GM23338 (cell line): Measurements from ENCODE around the gene DIDO1.

Source experiments
- CREB1 ChIP-seq: fragments of 250-450 bp; sonication (Bioruptor Pico); IDR thresholded peaks from 2 replicates; pipeline ENCODE4 v1.5.0; 2020; ENCODE audit warnings: low read depth, mild to moderate bottlenecking, moderate library complexity
- EZH2 ChIP-seq: fragments of 200-600 bp; sonication (generic); IDR thresholded peaks from one replicate; pipeline ENCODE4 v1.8.0; 2017; ENCODE audit warnings: antibody characterized with exemption, mild to moderate bottlenecking, low read depth; ENCODE audit not compliant: unreplicated experiment
- EZH2phosphoT487 ChIP-seq: fragments of 200-600 bp; sonication (generic); IDR thresholded peaks from one replicate; pipeline ENCODE4 v1.8.1; 2018; ENCODE audit warnings: antibody characterized with exemption; ENCODE audit not compliant: unreplicated experiment
- NANOG ChIP-seq: IDR thresholded peaks from 2 replicates; pipeline ENCODE4 v1.6.1; 2016; ENCODE audit warnings: antibody characterized with exemption, borderline replicate concordance
- REST ChIP-seq: IDR thresholded peaks from one replicate; pipeline ENCODE4 v1.6.1; 2018; ENCODE audit warnings: antibody characterized with exemption; ENCODE audit not compliant: unreplicated experiment
- ZNF331 ChIP-seq: fragments of 250-450 bp; sonication (Bioruptor Pico); IDR thresholded peaks from 2 replicates; pipeline ENCODE4 v1.5.0; 2020; ENCODE audit warnings: low read depth, mild to moderate bottlenecking, moderate library complexity
- TF ChIP-seq, protein P1 (sequence below), 2 experiments: fragments of 200-600 bp in 1 of 2; sonication (generic) in 1 of 2; conservative IDR thresholded peaks; 2 replicates each; pipeline versions ENCODE4 v1.5.1 to v1.6.1; 2016 to 2017; ENCODE audit warnings: antibody characterized with exemption in 2 of 2, low read depth in 2 of 2, mild to moderate bottlenecking in 2 of 2, moderate library complexity in 1 of 2
- TF ChIP-seq, protein P2 (sequence below): IDR thresholded peaks from 2 replicates; pipeline ENCODE4 v1.6.1; 2016; ENCODE audit warnings: antibody characterized with exemption

DNA sequence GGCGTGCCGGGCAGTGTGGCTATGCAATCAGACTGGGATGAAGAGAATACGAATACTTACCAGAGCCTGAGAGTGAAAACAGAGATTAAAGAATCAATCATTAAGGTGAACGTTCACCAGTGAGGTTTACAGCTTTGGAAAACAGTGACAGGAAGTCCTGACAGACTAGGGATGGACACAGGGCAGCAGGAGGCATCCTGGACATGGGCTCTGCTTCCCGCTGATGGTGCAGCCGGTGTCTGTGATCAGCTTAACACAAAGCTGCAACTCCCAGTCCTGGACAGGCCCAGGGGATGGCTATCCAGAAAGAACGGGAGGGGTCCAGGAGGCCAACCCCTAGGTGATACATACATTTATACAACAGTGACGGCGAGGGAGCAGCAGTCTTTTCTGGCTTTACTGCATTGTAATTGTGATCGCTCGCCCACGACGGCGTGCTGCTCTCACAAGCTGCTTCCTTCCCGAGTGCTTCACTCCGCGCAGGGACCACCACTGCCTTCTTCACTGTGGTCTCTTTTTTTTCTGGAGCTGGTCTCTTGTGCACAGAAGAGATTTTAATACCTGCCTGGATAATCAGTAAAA, 20.7 kb downstream of the DIDO1 start:
- TF ChIP-seq REST = no peak
- TF ChIP-seq, protein P1, sequence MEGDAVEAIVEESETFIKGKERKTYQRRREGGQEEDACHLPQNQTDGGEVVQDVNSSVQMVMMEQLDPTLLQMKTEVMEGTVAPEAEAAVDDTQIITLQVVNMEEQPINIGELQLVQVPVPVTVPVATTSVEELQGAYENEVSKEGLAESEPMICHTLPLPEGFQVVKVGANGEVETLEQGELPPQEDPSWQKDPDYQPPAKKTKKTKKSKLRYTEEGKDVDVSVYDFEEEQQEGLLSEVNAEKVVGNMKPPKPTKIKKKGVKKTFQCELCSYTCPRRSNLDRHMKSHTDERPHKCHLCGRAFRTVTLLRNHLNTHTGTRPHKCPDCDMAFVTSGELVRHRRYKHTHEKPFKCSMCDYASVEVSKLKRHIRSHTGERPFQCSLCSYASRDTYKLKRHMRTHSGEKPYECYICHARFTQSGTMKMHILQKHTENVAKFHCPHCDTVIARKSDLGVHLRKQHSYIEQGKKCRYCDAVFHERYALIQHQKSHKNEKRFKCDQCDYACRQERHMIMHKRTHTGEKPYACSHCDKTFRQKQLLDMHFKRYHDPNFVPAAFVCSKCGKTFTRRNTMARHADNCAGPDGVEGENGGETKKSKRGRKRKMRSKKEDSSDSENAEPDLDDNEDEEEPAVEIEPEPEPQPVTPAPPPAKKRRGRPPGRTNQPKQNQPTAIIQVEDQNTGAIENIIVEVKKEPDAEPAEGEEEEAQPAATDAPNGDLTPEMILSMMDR (conservative IDR thresholded peaks at IDR 0.05; ENCODE audit: low read depth in 2 of 2) = no peak
- TF ChIP-seq EZH2phosphoT487 = no peak
- TF ChIP-seq CREB1 (CRISPR knock-in tag) = no peak
- no peak for TF ChIP-seq EZH2
- no peak for TF ChIP-seq ZNF331 (CRISPR knock-in tag)
- TF ChIP-seq NANOG = no peak
- TF ChIP-seq, protein P2, sequence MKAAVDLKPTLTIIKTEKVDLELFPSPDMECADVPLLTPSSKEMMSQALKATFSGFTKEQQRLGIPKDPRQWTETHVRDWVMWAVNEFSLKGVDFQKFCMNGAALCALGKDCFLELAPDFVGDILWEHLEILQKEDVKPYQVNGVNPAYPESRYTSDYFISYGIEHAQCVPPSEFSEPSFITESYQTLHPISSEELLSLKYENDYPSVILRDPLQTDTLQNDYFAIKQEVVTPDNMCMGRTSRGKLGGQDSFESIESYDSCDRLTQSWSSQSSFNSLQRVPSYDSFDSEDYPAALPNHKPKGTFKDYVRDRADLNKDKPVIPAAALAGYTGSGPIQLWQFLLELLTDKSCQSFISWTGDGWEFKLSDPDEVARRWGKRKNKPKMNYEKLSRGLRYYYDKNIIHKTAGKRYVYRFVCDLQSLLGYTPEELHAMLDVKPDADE = no peak
